GM12878 (cell line): ENCODE results near the gene BSND. TPM values are rescaled to one million over a fixed set of nuclear protein-coding genes. Genes with fewer than 3 reads are reported as not detected.

Source experiments
- ATAC-seq: fragments of 200-7000 bp; cut with Tn5 transposase; 3 replicates; pipeline ENCODE4 v1.9.1; 2020; ENCODE audit warnings: mild to moderate bottlenecking, moderate library complexity
- BruUV-seq: library from RNA; stranded (reverse); fragments of 400-500 nt; replicated peaks from 2 replicates; lab custom pipeline; 2021; lab: Mats Ljungman, UMichigan
- CTCF ChIA-PET: fragments of 300-600 bp; sonication (Branson Sonifier 250); formaldehyde crosslinking; extraction: SDS; loops from one replicate; lab custom pipeline; 2021; ENCODE audit warnings: inconsistent platforms; lab: Yijun Ruan, JAX
- POLR2A ChIA-PET: fragments of 350-600 bp; formaldehyde crosslinking; extraction: SDS; loops from one replicate; lab custom pipeline; 2021; ENCODE audit warnings: inconsistent platforms; lab: Charles Lee
- RAD21 ChIA-PET: fragments of 300-600 bp; sonication (Branson Sonifier 250); formaldehyde crosslinking; loops from one replicate; lab custom pipeline; 2023; ENCODE audit warnings: antibody characterized with exemption; ENCODE audit not compliant: unreplicated experiment; lab: Charles Lee
- SMC1A ChIA-PET: fragments of 300-600 bp; sonication (Branson Sonifier 250); formaldehyde crosslinking; loops from one replicate; lab custom pipeline; 2023; ENCODE audit not compliant: unreplicated experiment, uncharacterized antibody; lab: Charles Lee
- DNase-seq: peaks from one replicate; pipeline ENCODE4 v3.0.0-alpha.2; 2011; ENCODE audit warnings: low read depth, low spot score
- FAIRE-seq: peaks from 3 replicates; lab custom pipeline; 2011; peaks lifted over from hg19 to GRCh38; lab: Jason Lieb, UNC
- H2AFZ ChIP-seq: 2 replicates; pipeline ENCODE4 v1.6.0; 2011; ENCODE audit warnings: low read depth, low read length, control low read depth; ENCODE audit not compliant: control insufficient read depth
- H3K27ac ChIP-seq: 2 replicates; pipeline ENCODE4 v1.5.1; 2011; ENCODE audit warnings: control low read depth; ENCODE audit not compliant: control insufficient read depth, insufficient read depth
- H3K27me3 ChIP-seq, 2 experiments: replicated peaks in 1 of 2; 2 replicates each; pipeline versions ENCODE4 v1.6.0 to v1.6.1; 2011; ENCODE audit warnings: low read length in 1 of 2; ENCODE audit not compliant: control insufficient read depth in 2 of 2, insufficient read depth in 2 of 2
- H3K36me3 ChIP-seq, 2 experiments: 2 replicates each; pipeline ENCODE4 v1.5.1; 2011; ENCODE audit warnings: low read length in 1 of 2; ENCODE audit not compliant: control insufficient read depth in 2 of 2, insufficient read depth in 2 of 2
- H3K4me1 ChIP-seq: 2 replicates; pipeline ENCODE4 v1.6.1; 2011; ENCODE audit warnings: mild to moderate bottlenecking, low read length, moderate library complexity, mixed read lengths; ENCODE audit not compliant: control insufficient read depth, insufficient read depth
- H3K4me2 ChIP-seq: 2 replicates; pipeline ENCODE4 v1.6.0; 2011; ENCODE audit warnings: control low read depth; ENCODE audit not compliant: control insufficient read depth, insufficient read depth
- H3K4me3 ChIP-seq: fragments of 200-600 bp; sonication (generic); 2 replicates; pipeline ENCODE4 v1.5.1; 2016
- H3K79me2 ChIP-seq: 2 replicates; pipeline ENCODE4 v1.6.0; 2011; ENCODE audit warnings: low read length; ENCODE audit not compliant: control insufficient read depth, insufficient read depth
- H3K9ac ChIP-seq: 2 replicates; pipeline ENCODE4 v1.8.0; 2011; ENCODE audit warnings: low read length, control low read depth, mixed read lengths; ENCODE audit not compliant: control insufficient read depth, insufficient read depth
- H3K9me3 ChIP-seq: replicated peaks from 3 replicates; pipeline ENCODE4 v1.5.1; 2011; ENCODE audit warnings: mild to moderate bottlenecking, low read length; ENCODE audit not compliant: control insufficient read depth, insufficient read depth
- H4K20me1 ChIP-seq: 2 replicates; pipeline ENCODE4 v1.6.0; 2011; ENCODE audit not compliant: control insufficient read depth, insufficient read depth
- ASH2L ChIP-seq: fragments of 300-600, 200-600 bp; sonication (generic); IDR thresholded peaks from 2 replicates; pipeline ENCODE4 v1.6.1; 2017; ENCODE audit warnings: low read depth, mild to moderate bottlenecking, borderline replicate concordance
- BHLHE40 ChIP-seq, 2 experiments: fragments of 450-650 bp in 1 of 2; IDR thresholded peaks; 2 replicates each; pipeline ENCODE4 v1.6.1; 2011 to 2017; ENCODE audit warnings: low read depth in 2 of 2, borderline replicate concordance in 1 of 2, improper control_type of control experiment in 1 of 2, low read length in 1 of 2, mild to moderate bottlenecking in 1 of 2
- CEBPB ChIP-seq, 2 experiments: fragments of 150-350 bp in 1 of 2; IDR thresholded peaks; 2 replicates each; pipeline ENCODE4 v1.6.1; 2012 to 2014; ENCODE audit warnings: low read depth in 2 of 2, low read length in 2 of 2, borderline replicate concordance in 1 of 2, inconsistent platforms in 1 of 2
- CREB1 ChIP-seq: IDR thresholded peaks from 2 replicates; pipeline ENCODE4 v1.6.1; 2012; ENCODE audit warnings: low read depth, mild to moderate bottlenecking, inconsistent platforms
- CREM ChIP-seq: IDR thresholded peaks from 2 replicates; pipeline ENCODE4 v1.6.1; 2014; ENCODE audit warnings: antibody characterized with exemption, low read depth
- DPF2 ChIP-seq: fragments of 450-650 bp; IDR thresholded peaks from 2 replicates; pipeline ENCODE4 v1.6.1; 2017; ENCODE audit warnings: mild to moderate bottlenecking
- E4F1 ChIP-seq: fragments of 450-650 bp; IDR thresholded peaks from 2 replicates; pipeline ENCODE4 v1.6.1; 2018; ENCODE audit warnings: borderline replicate concordance, mild to moderate bottlenecking; ENCODE audit not compliant: partially characterized antibody
- MLLT1 ChIP-seq: fragments of 450-650 bp; IDR thresholded peaks from 2 replicates; pipeline ENCODE4 v1.6.1; 2016; ENCODE audit warnings: mild to moderate bottlenecking
- SIX5 ChIP-seq: IDR thresholded peaks from 2 replicates; pipeline ENCODE4 v1.6.1; 2011; ENCODE audit warnings: mild to moderate bottlenecking, low read depth, low read length, moderate library complexity; ENCODE audit not compliant: severe bottlenecking
- SUPT20H ChIP-seq: IDR thresholded peaks from 2 replicates; pipeline ENCODE4 v1.6.1; 2011; ENCODE audit warnings: low read depth, mild to moderate bottlenecking, low read length, moderate library complexity, borderline replicate concordance; ENCODE audit not compliant: control insufficient read depth
- TCF7 ChIP-seq: IDR thresholded peaks from 2 replicates; pipeline ENCODE4 v1.6.1; 2014; ENCODE audit warnings: antibody characterized with exemption, borderline replicate concordance
- ZNF217 ChIP-seq: fragments of 450-650 bp; IDR thresholded peaks from 2 replicates; pipeline ENCODE4 v1.6.1; 2017; ENCODE audit warnings: antibody characterized with exemption, mild to moderate bottlenecking
- WGBS: methylation state at CpG from one replicate; pipeline ENCODE4 v1.1.6; 2016; ENCODE audit warnings: low lambda C conversion rate; ENCODE audit not compliant: insufficient replicate concordance, insufficient coverage; ENCODE audit errors: missing lambda C conversion rate; 5-methylcytosine and 5-hydroxymethylcytosine counted together
- in situ Hi-C: fragments of 300-500 bp; cut with MboI; formaldehyde crosslinking; loops from 9 replicates; pipeline ENCODE4 v1.14.3; 2018; ENCODE audit warnings: mixed read lengths
- intact Hi-C: fragments of 100-400 bp; cut with micrococcal nuclease; formaldehyde crosslinking; loops from one replicate; pipeline ENCODE4 v1.14.2; 2022; ENCODE audit not compliant: unreplicated experiment
- polyA plus RNA-seq, 11 experiments: library from polyadenylated mRNA; depleted of rRNA in 4 of 11; unstranded in 6 of 11; stranded (reverse) in 5 of 11; fragments of >200 nt; fragmentation: Nextera tagmentation in 4 of 11; fragmentation: Illumina TruSeq in 1 of 11; extraction: Ambion mirVana in 4 of 11; extraction: Trizol in 1 of 11; gene quantifications; 1 replicate in 1 of 11; 2 replicates in 10 of 11; pipeline versions ENCODE4 v1.2.1 to v1.2.3, GENCODE V29; 2011 to 2016; ENCODE audit warnings: inconsistent platforms in 2 of 11, missing spikeins in 2 of 11, low read depth in 1 of 11
- total RNA-seq, 4 experiments: library from RNA; depleted of rRNA in 3 of 4; stranded (reverse); fragments of >200 nt in 3 of 4; fragmentation: Illumina TruSeq in 1 of 4; extraction: Trizol in 1 of 4; gene quantifications; 2 replicates each; pipeline versions ENCODE4 v1.2.1 to v1.2.3, GENCODE V29; 2013 to 2021

Gene BSND
- total and polyA plus RNA-seq, 10 of the 15 experiments (the other 5 are each of a cell fraction or from before 2014, with no cell fraction given): not detected

GRCh38 chr1:54989473-54989872 is 9.3 kb upstream of the BSND start:
- Histone ChIP-seq H4K20me1 (no peaks in the 10 kb centered on the region), H2AFZ (no peak overlapping the region), H3K4me1 (no peaks in the 10 kb centered on the region), H3K9me3 (no peaks in the 10 kb centered on the region), H3K4me2 (no peak overlapping the region), H3K4me3 (no peak overlapping the region), H3K27me3 (no peaks in the 10 kb centered on the region; a peak in 2 of 4 replicates), H3K27ac (no peak overlapping the region), H3K79me2 (no peaks in the 10 kb centered on the region), H3K36me3 (no peaks in the 10 kb centered on the region), H3K9ac (no peak overlapping the region)
- DNase-seq (no peak), ATAC-seq (no peak), FAIRE-seq (no peak)
- intact Hi-C loops (no loop called here), in situ Hi-C loops (no loop called here)
- TF ChIP-seq MLLT1 (no peak), SUPT20H (no peak), ASH2L (no peak), TCF7 (no peak), CREB1 (no peak), BHLHE40 (IDR thresholded peaks at IDR 0.05; ENCODE audit: borderline replicate concordance in 1 of 2, low read depth in 2 of 2, low read length in 1 of 2) (no peak), CREM (no peak), SIX5 (no peak), CEBPB (IDR thresholded peaks at IDR 0.05; ENCODE audit: borderline replicate concordance in 1 of 2, low read depth in 2 of 2, low read length in 2 of 2) (no peak), ZNF217 (no peak), E4F1 (no peak), DPF2 (no peak)
- 45% methylated on average over 8 of the region's 8 CpGs for WGBS
- POLR2A ChIA-PET: interaction anchor here (1.1 to 1.3 kb wide), 2 partner anchors 33 to 40 kb away, joined by 3 to 4 read pairs; no protein-coding TSS in a partner anchor
- SMC1A ChIA-PET: interaction anchor here (0.9 to 2.0 kb wide), 3 partner anchors 39 to 45 kb away, joined by 3 to 6 read pairs (median 4); no protein-coding TSS in a partner anchor
- no TSS peak for BruUV-seq
- CTCF ChIA-PET: interaction anchor here (1.1 to 19.5 kb wide), 2 partner anchors 33 to 41 kb away, joined by 5 to 436 read pairs; no protein-coding TSS in a partner anchor
- RAD21 ChIA-PET: interaction anchor here (0.9 to 1.5 kb wide), 4 partner anchors 33 to 54 kb away, joined by 3 to 7 read pairs (median 4); no protein-coding TSS in a partner anchor
